Myocyte (in vitro differentiated cells): Measurements from ENCODE around the gene RTP5. TPM values are rescaled to one million over a fixed set of nuclear protein-coding genes. Genes with fewer than 3 reads are reported as not detected.
A peak's percentile ranks its signal among the peaks of the same experiment; 100 is the strongest.

Experiments
- DNase-seq: peaks from one replicate; pipeline ENCODE4 v3.0.0-alpha.2; 2012; ENCODE audit warnings: low read depth
- total RNA-seq: library from RNA; depleted of rRNA; stranded (reverse); fragments of >200 nt; gene quantifications from 2 replicates; pipeline ENCODE4 v1.2.3, GENCODE V29; 2014

The RTP5 gene
- total RNA-seq, 1 donor from 2014 or later = 0.08 TPM

- DNase-seq = peak; percentile 53
These were observed 582 bp downstream of the RTP5 start for GRCh38 chr2:241870081-241870541.

GRCh38 chr2:241870611-241871537 is 1.3 kb downstream of the RTP5 start:
- peak; percentile 98 for DNase-seq

- DNase-seq = no peak
These were observed 2.2 kb downstream of the RTP5 start for GRCh38 chr2:241871538-241872312.

GRCh38 chr2:241872313-241872642 is 2.7 kb downstream of the RTP5 start:
- DNase-seq = no peak

GRCh38 chr2:241873081-241873802 is 3.7 kb downstream of the RTP5 start:
- no peak for DNase-seq

GRCh38 chr2:241873803-241874110 is 4.2 kb downstream of the RTP5 start:
- no peak for DNase-seq

- DNase-seq = no peak
These were observed 4.9 kb downstream of the RTP5 start for GRCh38 chr2:241874277-241874925.

- peak; percentile 47 for DNase-seq
These were observed 6.4 kb downstream of the RTP5 start for GRCh38 chr2:241875754-241876527.

GRCh38 chr2:241876528-241877196 is 7.1 kb downstream of the RTP5 start:
- no peak for DNase-seq

- no peak for DNase-seq
These were observed 7.7 kb downstream of the RTP5 start for GRCh38 chr2:241877197-241877685.

- peak; percentile 82 for DNase-seq
These were observed 8.8 kb downstream of the RTP5 start for GRCh38 chr2:241877989-241878970.

GRCh38 chr2:241879326-241879725 is 9.8 kb downstream of the RTP5 start:
- no peak for DNase-seq

GRCh38 chr2:241880311-241881073 is 11.0 kb downstream of the RTP5 start:
- no peak for DNase-seq

GRCh38 chr2:241882091-241882625 is 12.6 kb downstream of the RTP5 start:
- DNase-seq = no peak

GRCh38 chr2:241884951-241885290 is 15.4 kb downstream of the RTP5 start:
- no peak for DNase-seq

- DNase-seq = no peak
These were observed 15.9 kb downstream of the RTP5 start for GRCh38 chr2:241885291-241885945.
